ENCODE data around the gene HNRNPLL.

- TF ChIP-seq CTCF (IDR thresholded peaks at IDR 0.05; ENCODE audit: insufficient read depth, low read depth, low read length) (no peak), EZH2 (IDR thresholded peaks at IDR 0.05; ENCODE audit: insufficient read depth, low read length) (no peak)
Measured at GRCh38 chr2:38649176-38649728, 46.5 kb upstream of the HNRNPLL start.

All from astrocyte (in vitro differentiated cells and primary cell).